DOHH2 (cell line): ENCODE data around the gene SPTBN1.

Experiments
- EZH2phosphoT487 ChIP-seq: fragments of 200-600 bp; sonication (generic); IDR thresholded peaks from 2 replicates; pipeline ENCODE4 v1.6.1; 2017; ENCODE audit warnings: borderline replicate concordance, mild to moderate bottlenecking, antibody characterized with exemption, low read length, moderate library complexity, mixed read lengths
- TF ChIP-seq, protein P1 (sequence below): fragments of 200-600 bp; sonication (generic); IDR thresholded peaks from one replicate; pipeline ENCODE4 v1.5.1; 2014; ENCODE audit warnings: antibody characterized with exemption, mild to moderate bottlenecking, low read depth, low read length; ENCODE audit not compliant: poor library complexity, severe bottlenecking

DNA sequence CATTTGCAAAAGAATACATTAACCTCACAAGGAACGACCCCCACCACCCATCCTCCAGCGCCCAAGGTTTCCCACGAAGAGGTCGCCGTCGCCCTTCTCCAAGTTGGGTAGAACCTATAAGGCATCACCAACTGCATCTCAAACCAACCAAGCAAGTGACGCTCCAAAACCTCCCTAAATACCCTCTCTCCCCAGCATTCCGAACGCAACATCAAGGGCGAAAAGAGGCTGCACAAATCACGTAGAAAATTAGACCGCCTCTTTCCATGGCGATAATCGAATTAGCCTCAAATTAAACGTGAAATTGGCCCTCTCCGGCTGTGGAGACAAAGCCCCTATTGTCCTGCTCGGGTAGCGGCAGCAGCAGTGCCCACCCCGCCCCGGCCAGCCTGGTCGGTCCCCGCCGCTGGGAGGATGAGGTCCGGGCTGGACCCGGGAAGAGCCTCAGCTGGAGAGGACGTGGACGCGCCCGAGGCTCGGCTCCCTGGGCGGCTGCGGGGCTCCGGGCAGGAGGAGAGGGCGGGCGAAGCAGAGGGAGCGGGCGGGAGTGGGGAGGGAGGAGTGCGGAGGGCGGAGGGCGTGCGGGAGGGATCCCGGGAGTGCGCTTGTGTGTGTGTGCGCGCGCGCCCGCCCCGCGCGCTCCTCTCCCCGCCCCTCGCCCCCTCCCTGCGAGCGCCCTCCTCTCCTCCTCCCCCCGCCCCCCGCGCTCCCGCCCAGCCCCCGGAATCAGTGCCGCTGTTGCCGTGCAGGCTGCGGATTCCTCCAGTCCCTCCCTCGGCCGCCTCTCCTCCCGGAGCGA lies at the start of gene SPTBN1:
- no peak for TF ChIP-seq EZH2phosphoT487
- TF ChIP-seq, protein P1, sequence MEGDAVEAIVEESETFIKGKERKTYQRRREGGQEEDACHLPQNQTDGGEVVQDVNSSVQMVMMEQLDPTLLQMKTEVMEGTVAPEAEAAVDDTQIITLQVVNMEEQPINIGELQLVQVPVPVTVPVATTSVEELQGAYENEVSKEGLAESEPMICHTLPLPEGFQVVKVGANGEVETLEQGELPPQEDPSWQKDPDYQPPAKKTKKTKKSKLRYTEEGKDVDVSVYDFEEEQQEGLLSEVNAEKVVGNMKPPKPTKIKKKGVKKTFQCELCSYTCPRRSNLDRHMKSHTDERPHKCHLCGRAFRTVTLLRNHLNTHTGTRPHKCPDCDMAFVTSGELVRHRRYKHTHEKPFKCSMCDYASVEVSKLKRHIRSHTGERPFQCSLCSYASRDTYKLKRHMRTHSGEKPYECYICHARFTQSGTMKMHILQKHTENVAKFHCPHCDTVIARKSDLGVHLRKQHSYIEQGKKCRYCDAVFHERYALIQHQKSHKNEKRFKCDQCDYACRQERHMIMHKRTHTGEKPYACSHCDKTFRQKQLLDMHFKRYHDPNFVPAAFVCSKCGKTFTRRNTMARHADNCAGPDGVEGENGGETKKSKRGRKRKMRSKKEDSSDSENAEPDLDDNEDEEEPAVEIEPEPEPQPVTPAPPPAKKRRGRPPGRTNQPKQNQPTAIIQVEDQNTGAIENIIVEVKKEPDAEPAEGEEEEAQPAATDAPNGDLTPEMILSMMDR: no peak
